ENCODE data around the gene HLA-G. TPM values are rescaled to one million over a fixed set of nuclear protein-coding genes. Genes with fewer than 3 reads are reported as not detected.
A peak's percentile ranks its signal among the peaks of the same experiment; 100 is the strongest.

The HLA-G gene
- total RNA-seq, 1 donor from 2014 or later, result 0.41 TPM

DNA sequence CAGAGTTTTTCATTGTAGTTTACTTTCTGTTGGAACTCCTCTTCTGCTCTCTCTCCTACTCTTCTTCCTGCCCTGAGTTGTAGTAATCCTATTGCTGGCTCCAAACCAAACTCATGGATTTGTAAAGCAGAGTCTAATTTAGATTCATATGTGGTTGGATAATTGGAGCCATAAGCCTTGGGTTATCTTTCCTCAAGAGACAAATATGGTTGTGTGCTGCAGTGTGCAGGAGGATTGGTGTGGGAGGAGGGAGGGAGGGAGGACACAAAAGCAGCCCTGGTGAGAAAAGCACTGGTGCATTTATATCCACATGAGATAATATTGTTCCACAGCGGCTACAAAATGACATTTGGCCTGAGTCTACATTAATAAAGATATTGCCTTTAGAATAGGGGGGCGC lies 4.2 kb downstream of the HLA-G start:
- Mint-ChIP-seq H3K27me3 (ENCODE audit: unreplicated experiment) (peaks cover 12% of the 10 kb centered on the region), H3K27ac (ENCODE audit: unreplicated experiment) (no peak overlapping the region), H3K4me1 (ENCODE audit: unreplicated experiment) (peaks cover 6% of the 10 kb centered on the region), H3K9me3 (ENCODE audit: unreplicated experiment) (no peaks in the 10 kb centered on the region), H3K4me3 (ENCODE audit: unreplicated experiment) (no peak overlapping the region), H3K36me3 (ENCODE audit: low read depth, unreplicated experiment) (peaks cover 7% of the 10 kb centered on the region)
- TF ChIP-seq CTCF (IDR thresholded peaks at IDR 0.05; ENCODE audit: unreplicated experiment), result no peak
- no peak for DNase-seq (ENCODE audit: low spot score)

DNA sequence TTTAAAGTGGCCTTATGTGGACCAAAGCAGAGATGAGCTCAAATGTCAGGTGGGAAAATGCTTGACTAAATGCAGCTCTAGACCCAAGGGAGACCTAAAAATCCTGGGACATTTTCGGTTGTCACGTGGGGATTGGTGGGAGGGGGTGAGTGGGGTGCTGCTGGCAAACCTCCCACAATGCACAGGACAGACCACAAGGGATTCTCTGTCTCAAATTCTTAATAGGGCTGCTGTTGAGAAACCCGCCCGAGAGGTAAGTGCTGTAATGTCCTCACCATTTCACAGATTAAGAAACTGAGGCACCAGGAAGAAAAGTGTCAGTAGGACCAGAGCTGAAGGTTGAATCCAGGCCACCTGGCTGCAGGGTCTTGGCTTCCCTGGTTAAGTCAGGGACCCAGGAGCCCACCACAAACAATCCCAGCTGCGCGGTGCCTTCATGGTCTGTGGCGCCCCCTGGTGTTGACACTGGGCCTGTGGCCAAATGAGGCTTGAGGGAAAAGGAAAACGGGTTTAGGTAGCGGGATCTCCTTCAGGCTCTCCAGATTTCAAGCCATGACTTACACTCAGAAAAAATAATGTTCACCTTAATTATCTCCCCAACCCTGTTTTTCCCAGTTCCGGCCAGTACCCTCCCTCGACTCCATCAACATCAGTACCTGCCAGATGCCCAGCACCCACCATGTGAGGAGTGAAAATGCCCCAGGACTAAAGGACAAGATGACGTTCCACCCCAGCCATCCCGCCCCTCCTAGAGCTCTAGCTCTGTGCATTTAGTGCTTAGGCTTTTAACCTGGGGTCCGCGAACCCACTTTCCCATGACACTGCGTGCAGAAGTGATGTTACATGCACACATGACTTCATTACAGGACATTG lies 7.2 kb downstream of the HLA-G start:
- peak; percentile 84 for TF ChIP-seq CTCF (IDR thresholded peaks at IDR 0.05; ENCODE audit: unreplicated experiment)
- Mint-ChIP-seq H3K9me3 (ENCODE audit: unreplicated experiment) (no peaks in the 10 kb centered on the region), H3K27me3 (ENCODE audit: unreplicated experiment) (peaks cover 2% of the 10 kb centered on the region)

DNA sequence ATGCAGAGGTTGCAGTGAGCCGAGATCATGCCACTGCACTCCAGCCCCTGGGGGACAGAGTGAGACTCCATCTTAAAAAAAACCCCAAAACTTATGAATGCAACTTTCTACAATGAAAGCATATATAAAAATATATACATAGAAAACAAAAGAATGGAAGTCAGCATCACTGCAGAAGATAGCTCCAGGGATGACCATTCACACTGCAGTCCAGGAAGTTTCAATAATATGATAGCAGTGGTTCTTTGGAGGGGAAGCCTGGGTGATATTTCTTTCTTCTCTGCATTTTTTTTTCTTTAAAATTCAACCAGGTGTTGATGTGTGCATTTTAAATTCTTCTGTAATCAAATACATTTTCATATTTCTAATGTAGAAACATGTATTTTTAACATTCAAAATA lies 12.3 kb downstream of the HLA-G start:
- no peak for TF ChIP-seq CTCF (IDR thresholded peaks at IDR 0.05; ENCODE audit: unreplicated experiment)
- H3K27ac Mint-ChIP-seq (ENCODE audit: unreplicated experiment), result no peak overlapping the region
- no peak for DNase-seq (ENCODE audit: low spot score)
- no peak overlapping the region for H3K4me3 Mint-ChIP-seq (ENCODE audit: unreplicated experiment)
- no peaks in the 10 kb centered on the region for H3K27me3 Mint-ChIP-seq (ENCODE audit: unreplicated experiment)
- no peaks in the 10 kb centered on the region for H3K4me1 Mint-ChIP-seq (ENCODE audit: unreplicated experiment)
- H3K36me3 Mint-ChIP-seq (ENCODE audit: low read depth, unreplicated experiment), result no peaks in the 10 kb centered on the region
- no peaks in the 10 kb centered on the region for H3K9me3 Mint-ChIP-seq (ENCODE audit: unreplicated experiment)

More for the DNA sequence above, 7.2 kb downstream of the HLA-G start:
- H3K36me3 Mint-ChIP-seq (ENCODE audit: low read depth, unreplicated experiment), result peaks cover 7% of the 10 kb centered on the region
- no peak overlapping the region for H3K4me3 Mint-ChIP-seq (ENCODE audit: unreplicated experiment)
- peak; percentile 64 for DNase-seq (ENCODE audit: low spot score)
- no peak overlapping the region for H3K27ac Mint-ChIP-seq (ENCODE audit: unreplicated experiment)
- peaks cover 6% of the 10 kb centered on the region for H3K4me1 Mint-ChIP-seq (ENCODE audit: unreplicated experiment)

- Mint-ChIP-seq H3K27me3 (ENCODE audit: unreplicated experiment) (no peaks in the 10 kb centered on the region), H3K9me3 (ENCODE audit: unreplicated experiment) (no peaks in the 10 kb centered on the region), H3K27ac (ENCODE audit: unreplicated experiment) (no peak overlapping the region), H3K36me3 (ENCODE audit: low read depth, unreplicated experiment) (no peaks in the 10 kb centered on the region), H3K4me1 (ENCODE audit: unreplicated experiment) (no peaks in the 10 kb centered on the region), H3K4me3 (ENCODE audit: unreplicated experiment) (no peak overlapping the region)
- no peak for DNase-seq (ENCODE audit: low spot score)
- no peak for TF ChIP-seq CTCF (IDR thresholded peaks at IDR 0.05; ENCODE audit: unreplicated experiment)
Observed at GRCh38 chr6:29841030-29841429, 13.4 kb downstream of the HLA-G start.

DNA sequence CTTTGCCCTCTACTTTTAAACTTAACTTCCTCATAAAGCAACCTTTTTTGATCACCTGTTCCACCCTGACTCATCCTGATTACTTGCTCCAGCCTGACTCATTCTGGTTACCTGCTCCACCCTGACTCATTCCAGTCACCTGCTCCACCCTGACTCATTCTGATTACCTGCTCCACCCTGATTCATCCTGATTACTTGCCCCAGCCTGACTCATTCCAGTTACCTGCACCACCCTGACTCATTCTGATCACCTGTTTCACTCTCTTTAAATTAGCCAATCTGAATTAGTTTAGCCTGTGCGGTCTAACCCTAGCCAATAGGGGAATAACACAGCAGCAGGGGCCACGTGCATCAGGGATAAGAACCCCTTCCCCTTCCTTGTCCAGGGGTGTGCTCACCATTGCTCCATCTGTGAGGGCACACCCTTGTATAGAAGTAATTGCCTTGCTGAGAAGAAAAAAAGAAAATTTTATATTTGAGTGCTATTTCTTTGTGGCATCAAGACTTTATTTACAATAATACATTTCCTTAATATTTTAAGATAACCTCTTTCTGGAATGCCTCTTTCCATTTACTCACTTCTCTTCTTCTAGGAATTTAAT lies 17.9 kb downstream of the HLA-G start:
- Mint-ChIP-seq H3K4me3 (ENCODE audit: unreplicated experiment) (no peak overlapping the region), H3K27me3 (ENCODE audit: unreplicated experiment) (no peaks in the 10 kb centered on the region)
- no peak for TF ChIP-seq CTCF (IDR thresholded peaks at IDR 0.05; ENCODE audit: unreplicated experiment)

More for the DNA sequence above, 17.9 kb downstream of the HLA-G start:
- H3K36me3 Mint-ChIP-seq (ENCODE audit: low read depth, unreplicated experiment), result no peaks in the 10 kb centered on the region
- no peaks in the 10 kb centered on the region for H3K9me3 Mint-ChIP-seq (ENCODE audit: unreplicated experiment)
- H3K4me1 Mint-ChIP-seq (ENCODE audit: unreplicated experiment), result no peaks in the 10 kb centered on the region
- no peak for DNase-seq (ENCODE audit: low spot score)
- H3K27ac Mint-ChIP-seq (ENCODE audit: unreplicated experiment), result no peak overlapping the region

Measured in endothelial cell (in vitro differentiated cells).